GM12801 (cell line): Measurements from ENCODE around the gene PADI6.

Experiments used
- CTCF ChIP-seq: IDR thresholded peaks from one replicate; pipeline ENCODE4 v1.5.1; 2011; ENCODE audit warnings: control low read depth; ENCODE audit not compliant: insufficient read length; ENCODE audit errors: extremely low read depth

PADI6 gene

DNA sequence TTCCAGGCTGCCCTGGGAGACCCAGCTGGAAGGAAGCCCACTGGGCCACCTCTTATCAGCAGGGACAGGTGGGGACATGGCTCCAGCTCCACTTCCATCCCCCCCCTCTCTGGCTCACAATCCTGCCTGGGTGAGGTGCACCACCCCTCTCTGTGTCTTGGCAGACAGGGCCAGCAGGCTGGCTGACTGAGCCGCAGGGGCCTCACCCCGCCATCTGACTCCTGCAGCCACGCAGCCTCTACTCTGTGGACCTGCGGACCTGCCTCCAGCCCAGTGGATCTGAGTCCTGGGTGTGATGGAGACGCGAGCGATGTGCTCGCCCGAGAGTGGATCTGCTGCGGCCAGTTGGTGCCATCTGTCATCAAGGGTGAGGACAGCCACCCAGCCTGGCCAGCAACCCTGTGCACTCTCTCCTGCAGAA lies 37.4 kb downstream of the PADI6 start:
- TF ChIP-seq CTCF, result no peak

DNA sequence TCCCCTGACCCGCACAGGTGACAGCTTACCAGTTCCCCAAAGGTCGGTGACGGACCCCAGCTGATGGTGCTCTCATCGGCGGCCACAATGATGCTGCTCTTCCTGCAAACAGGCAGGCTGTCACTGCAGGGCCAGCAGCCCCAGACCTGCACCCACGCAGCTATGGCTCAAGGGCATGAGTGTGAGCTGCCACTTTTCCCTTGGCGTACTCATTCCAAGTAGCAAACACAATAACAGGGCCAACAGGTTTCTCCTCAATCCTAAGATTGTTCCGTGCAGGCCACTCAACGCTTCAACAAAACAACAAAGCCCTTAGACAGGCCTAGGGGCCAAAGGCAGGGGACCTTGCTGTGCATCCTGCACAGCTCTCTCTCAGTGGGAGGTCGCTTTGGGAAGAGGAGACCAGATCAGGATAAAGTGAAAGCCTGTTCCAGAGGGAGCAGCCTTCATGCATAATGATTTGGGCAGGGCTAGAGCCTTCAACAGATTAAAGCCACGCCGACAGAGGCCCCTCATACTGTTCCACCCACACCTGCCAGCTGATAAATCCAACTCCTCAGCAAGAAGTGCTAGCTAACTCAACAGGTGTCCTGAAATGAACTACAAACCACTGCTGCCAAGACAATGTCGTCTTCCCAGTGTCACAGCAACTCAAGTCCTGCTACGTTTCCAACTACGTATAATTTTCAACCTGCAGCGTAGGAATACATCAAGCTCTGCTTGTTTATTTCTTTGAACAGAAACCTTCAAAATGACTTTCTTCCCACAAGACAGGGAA lies 40.3 kb downstream of the PADI6 start:
- TF ChIP-seq CTCF, result no peak

DNA sequence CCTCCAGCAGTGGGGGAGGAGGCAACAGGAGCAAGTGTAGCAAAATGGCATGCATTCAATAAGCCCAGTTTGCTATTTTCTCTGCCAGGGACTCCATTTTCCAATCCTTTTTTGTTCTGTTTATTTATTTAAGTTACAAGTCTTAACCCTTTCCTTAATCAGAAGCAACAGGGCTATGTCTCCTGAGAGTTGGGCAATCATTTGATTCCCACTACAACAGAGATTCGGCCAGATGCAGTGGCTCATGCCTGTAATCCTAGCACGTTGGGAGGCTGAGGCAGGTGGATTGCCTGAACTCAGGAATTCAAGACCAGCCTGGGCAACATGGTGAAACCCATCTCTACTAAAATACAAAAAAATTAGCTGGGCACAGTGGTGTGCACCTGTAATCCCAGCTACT lies 42.0 kb downstream of the PADI6 start:
- TF ChIP-seq CTCF, result no peak

DNA sequence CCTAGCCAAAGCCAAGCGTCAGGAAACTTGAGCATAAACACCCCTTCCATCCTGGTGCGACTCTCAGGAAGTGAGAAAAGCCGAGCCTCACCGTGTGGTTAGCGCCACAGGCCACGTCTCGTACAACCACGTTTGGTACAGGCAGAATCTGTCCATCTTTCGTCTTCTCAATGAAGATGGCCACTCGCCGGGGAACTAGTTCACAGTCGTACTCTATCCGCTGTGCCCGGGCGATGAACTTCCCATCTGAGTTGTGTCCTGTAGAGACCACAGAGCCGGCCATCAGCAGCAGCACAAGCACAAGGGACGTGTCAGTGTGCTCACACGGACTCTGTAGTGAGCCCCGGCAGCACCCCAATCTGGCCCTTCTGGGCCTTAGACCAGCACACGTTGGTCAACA lies 44.4 kb downstream of the PADI6 start:
- no peak for TF ChIP-seq CTCF

DNA sequence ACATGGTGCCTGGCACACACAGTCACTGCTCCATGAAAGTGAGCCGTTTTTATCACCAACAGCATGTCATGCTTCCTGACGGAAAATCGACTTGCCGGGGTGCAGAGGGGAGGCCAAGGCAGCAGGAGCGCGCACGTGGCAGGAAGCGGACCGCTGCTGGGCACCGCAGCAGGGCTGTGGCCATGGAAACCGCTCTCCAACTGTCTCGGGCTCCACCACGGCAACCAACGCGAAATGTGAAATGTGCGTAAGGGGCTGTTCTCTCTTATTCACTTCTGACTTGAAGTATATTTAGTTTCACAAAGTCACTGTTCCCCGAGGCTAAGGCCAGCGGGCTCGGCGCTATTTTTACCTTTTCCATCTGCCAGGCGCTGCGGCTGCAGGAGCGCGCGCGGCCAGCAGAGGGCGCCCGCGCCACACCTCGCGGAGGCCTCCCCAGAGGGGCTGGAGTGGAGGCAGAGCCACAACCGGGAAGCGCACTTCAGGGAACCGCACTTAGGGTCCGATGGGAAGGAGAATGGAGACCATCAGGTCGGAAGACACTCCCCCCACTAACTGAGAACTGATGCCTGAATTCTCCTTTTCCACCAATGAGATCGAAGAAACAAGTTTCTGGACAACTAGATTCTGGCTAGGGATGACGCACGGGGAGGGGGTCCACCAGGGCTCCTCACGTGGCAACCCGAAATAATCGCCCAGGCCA lies 47.8 kb downstream of the PADI6 start:
- no peak for TF ChIP-seq CTCF

GRCh38 chr1:17420391-17420918 lies 48.5 kb downstream of the PADI6 start:
- TF ChIP-seq CTCF, result no peak

GRCh38 chr1:17422461-17422860 lies 50.5 kb downstream of the PADI6 start:
- no peak for TF ChIP-seq CTCF
